Fibroblast of the aortic adventitia (primary cell): ENCODE results near the gene ENPEP. TPM values are rescaled to one million over a fixed set of nuclear protein-coding genes. Genes with fewer than 3 reads are reported as not detected.

Source experiments
- DNase-seq: peaks from one replicate; pipeline ENCODE4 v3.0.0-alpha.2; 2010; ENCODE audit warnings: low read depth
- H3K4me3 ChIP-seq: 2 replicates; pipeline ENCODE4 v1.5.1; 2011; ENCODE audit warnings: low read depth, mild to moderate bottlenecking, control low read depth, low read length, moderate library complexity
- CTCF ChIP-seq: IDR thresholded peaks from 2 replicates; pipeline ENCODE4 v1.5.1; 2011; ENCODE audit warnings: mild to moderate bottlenecking, low read length, control low read depth, inconsistent platforms; ENCODE audit not compliant: insufficient read depth
- total RNA-seq: library from RNA; depleted of rRNA; stranded (reverse); fragments of >200 nt; gene quantifications from 2 replicates; pipeline ENCODE4 v1.2.3, GENCODE V29; 2012; ENCODE audit warnings: low replicate concordance

The ENPEP gene
- total RNA-seq, 1 donor = 0.54 TPM

DNA sequence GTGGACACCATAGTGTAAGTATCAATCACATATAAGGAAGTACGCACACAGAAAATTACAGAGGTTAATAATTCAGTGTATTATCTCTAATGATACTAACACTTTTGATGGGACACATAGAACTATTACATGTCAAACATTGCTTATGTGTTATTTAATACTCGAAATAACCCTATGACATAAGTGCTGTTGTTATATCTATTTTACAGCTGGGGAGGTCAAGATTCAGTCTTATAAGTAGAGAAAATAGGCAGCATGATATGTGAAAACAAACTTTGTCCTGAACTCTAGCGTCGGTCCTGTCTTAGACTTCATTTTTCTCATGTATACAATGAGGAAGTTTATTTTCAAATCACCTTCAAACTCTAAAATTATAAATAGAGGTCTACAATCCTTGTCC lies 23.2 kb downstream of the ENPEP start:
- no peak for DNase-seq
- no peak for TF ChIP-seq CTCF
- H3K4me3 ChIP-seq = no peak overlapping the region

- peak; percentile 42 for DNase-seq
- TF ChIP-seq CTCF = no peak
- H3K4me3 ChIP-seq = no peak overlapping the region
Observed at GRCh38 chr4:110501826-110502225, 25.9 kb downstream of the ENPEP start.

DNA sequence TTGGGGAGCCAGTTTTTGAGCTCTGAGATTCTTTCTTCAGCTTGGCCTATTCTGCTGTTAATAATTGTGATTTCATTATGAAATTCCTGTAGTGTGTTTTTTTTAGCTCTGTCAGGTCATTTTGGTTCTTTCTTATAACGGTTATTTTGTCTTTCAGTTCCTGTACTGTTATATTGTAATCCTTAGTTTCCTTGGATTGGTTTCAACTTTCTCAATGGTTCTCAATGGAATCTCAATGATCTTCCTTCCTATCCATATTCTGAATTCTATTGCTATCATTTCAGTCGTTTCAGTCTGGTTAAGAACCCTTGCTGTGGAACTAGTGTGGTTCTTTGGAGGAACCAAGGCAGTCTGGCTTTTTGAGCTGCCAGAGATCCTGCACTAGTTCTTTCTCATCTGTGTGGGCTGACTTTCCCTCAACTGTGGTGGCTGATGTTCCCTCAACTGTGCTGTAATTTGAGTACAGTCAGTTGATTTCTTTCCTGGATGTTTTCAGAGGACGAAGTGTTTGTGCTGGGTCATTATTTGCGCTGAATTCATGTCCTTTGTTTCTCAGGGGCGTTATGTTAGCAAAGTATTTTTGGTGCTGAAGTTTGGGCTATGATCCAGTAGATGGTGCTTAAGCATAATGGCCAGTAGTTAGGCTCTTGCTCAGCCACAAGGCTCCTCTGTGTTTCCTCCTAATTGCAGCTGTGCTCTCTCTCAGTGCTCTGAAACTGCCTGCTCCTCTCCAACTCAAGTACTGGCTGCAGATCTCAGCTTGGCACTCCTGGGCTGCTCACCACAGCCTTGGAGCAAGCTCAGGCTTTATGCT lies 27.5 kb downstream of the ENPEP start:
- H3K4me3 ChIP-seq = no peak overlapping the region
- DNase-seq = peak; percentile 54
- no peak for TF ChIP-seq CTCF

DNA sequence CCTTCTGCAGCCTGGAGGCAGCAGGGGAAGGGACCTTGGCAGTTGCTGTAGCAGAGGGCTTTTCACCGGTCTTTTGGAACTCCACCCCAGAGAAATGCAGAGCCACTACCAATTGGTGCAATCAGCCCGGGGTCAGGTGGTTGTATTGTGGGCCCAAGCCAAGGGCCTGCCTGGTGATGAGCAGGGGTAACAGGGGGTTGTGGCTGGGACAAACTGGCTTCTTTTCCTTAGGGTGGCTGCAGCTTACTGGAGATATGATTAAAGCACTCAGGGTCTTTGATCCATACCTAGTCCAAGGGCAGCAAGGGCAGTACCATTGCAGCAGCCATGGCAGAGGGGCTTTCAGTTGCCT lies 28.1 kb downstream of the ENPEP start:
- TF ChIP-seq CTCF = no peak

DNA sequence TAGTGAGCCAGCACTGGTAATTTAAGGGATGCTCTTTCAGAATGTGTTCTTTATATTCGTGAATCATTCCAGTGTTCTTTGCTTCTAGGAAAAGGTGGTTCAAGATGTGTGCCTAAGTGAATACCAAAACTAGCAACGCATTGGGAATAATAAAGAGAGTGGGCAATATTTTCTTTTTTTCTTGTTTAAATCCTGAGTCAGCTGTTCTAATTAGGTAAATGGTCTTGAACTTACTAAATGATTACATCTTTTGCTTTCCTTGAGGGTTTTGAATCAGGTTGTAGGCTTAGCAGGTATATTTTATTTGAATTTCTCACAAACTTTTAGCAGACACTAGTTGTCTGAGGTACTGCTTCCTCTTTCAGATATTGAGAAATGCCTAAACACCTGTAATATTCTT lies 29.5 kb downstream of the ENPEP start:
- DNase-seq = no peak
- no peak overlapping the region for H3K4me3 ChIP-seq
- TF ChIP-seq CTCF = no peak

More for the DNA sequence above, 28.1 kb downstream of the ENPEP start:
- no peak for DNase-seq
- no peak overlapping the region for H3K4me3 ChIP-seq

DNA sequence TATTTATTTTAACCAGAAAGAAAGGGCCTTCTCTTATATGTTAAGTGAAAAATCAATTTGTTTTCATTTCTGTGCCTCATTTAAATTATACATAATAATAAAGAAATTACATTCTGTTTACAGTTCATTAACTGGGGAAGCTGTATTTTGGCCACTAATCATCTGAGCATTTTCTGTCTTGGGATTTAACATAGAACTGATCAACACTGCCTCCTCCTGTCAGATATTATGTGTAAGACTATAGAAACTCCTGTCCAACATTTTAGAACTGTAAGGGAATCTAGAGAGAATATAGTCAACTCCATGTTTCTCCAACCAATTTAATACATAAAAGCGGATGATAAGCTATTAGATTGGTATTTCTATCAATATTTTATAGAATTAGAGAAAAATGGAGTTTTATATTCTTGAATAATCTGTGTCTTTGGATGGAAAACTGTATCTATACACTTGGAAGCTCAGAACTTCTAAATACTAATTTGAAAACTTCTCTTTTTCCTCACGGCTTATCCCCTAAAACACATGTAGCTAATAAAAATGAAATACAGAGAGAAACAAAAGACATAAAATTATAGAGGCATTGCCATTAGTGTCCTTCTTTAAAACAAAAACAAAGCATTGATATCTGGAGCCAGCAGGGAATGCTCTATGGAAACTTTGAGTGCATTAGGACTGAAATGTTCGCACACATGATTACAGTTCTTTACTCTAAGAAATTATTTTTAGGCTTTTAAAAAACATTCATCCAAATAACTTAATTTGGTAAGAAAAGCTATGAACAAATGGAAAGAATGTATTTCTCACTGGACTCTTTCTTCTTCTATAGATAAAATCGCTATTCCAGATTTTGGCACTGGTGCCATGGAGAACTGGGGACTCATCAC lies 33.1 kb downstream of the ENPEP start:
- DNase-seq = peak; percentile 68
- peak; percentile 53 for TF ChIP-seq CTCF
- H3K4me3 ChIP-seq = no peak overlapping the region
